IPS DF 6.9 (cell line): ENCODE measurements around the gene ZNF536.

ENCODE experiments used
- DNase-seq: peaks from one replicate; pipeline ENCODE4 v3.0.0-alpha.2; 2013; ENCODE audit warnings: low read depth, low spot score
- H3K27ac ChIP-seq: one replicate; pipeline ENCODE4 v1.5.1; 2013; ENCODE audit warnings: low read length, control low read depth
- H3K27me3 ChIP-seq: 2 replicates; pipeline ENCODE4 v1.6.1; 2013; ENCODE audit warnings: mild to moderate bottlenecking, low read length; ENCODE audit not compliant: control insufficient read depth, insufficient read depth
- H3K36me3 ChIP-seq: 2 replicates; pipeline ENCODE4 v1.6.1; 2013; ENCODE audit warnings: low read length; ENCODE audit not compliant: control insufficient read depth, insufficient read depth
- H3K4me1 ChIP-seq: 2 replicates; pipeline ENCODE4 v1.6.1; 2013; ENCODE audit warnings: low read length; ENCODE audit not compliant: control insufficient read depth, insufficient read depth
- H3K4me3 ChIP-seq: 2 replicates; pipeline ENCODE4 v1.5.1; 2013; ENCODE audit warnings: mild to moderate bottlenecking, low read length
- H3K9me3 ChIP-seq: 2 replicates; pipeline ENCODE4 v1.6.1; 2013; ENCODE audit warnings: low read length, inconsistent platforms; ENCODE audit not compliant: control insufficient read depth, insufficient read depth
- WGBS: extraction: QIAGEN DNeasy Blood & Tissue Kit; methylation state at CpG from one replicate; pipeline ENCODE4 v1.1.7; 2013; ENCODE audit warnings: mixed read lengths, missing lambda C conversion rate; ENCODE audit not compliant: insufficient read length, insufficient coverage; 5-methylcytosine and 5-hydroxymethylcytosine counted together

The ZNF536 gene

DNA sequence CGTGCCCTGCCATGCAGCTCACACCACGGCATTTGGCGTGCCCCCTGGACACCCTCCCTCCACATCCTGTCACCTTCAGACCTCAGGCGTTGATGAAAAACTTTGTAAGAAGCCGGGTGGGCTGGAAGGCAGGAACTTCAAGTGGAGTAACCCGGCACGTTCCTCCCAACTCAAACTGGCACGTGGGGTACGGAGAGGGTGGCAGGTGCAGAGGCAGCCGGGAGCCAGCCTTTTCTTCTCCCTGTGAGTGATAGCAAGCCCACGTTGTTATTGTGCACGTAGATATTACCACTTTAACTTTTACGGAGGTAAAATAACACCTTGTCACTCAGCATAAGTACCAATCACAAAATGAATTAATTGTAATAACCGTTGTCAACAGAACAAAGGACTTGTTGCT is 198.0 kb downstream of the ZNF536 start:
- no peak for DNase-seq
- H3K27me3 ChIP-seq, result no peaks in the 10 kb centered on the region
- no CpG with 5 or more reads among the region's 14 CpGs for WGBS
- H3K36me3 ChIP-seq, result no peaks in the 10 kb centered on the region
- peaks cover 2% of the 10 kb centered on the region for H3K4me1 ChIP-seq
- H3K9me3 ChIP-seq, result no peaks in the 10 kb centered on the region
- H3K27ac ChIP-seq, result no peak overlapping the region
- H3K4me3 ChIP-seq, result no peak overlapping the region

DNA sequence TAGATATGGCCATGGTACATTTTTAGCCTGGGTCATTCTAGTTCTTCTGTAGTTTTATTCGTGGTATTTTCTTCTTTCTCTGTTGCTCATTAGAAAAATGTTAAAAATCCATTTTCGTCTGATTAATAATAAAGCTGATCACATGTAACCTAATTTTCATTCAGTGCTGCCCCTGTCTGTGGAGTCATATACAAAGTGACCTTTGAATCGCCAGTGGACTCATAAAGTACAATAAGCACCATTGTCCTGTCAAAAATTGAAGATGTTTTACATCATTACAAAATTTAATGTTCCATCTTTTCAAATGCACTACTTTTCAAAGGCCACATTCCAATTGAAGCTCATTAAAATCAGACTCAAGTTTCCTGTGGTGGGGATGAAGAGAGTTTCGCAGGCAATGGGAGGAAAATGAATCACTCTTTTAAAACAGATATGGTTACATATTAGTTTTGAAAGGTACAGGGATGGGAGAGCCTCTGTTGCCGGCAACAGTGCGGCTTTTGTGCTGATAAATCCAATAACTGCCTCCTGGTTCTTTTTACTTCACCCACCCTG is 205.4 kb downstream of the ZNF536 start:
- WGBS, result no CpG with 5 or more reads among the region's 6 CpGs
- Histone ChIP-seq H3K27ac (no peak overlapping the region), H3K36me3 (no peaks in the 10 kb centered on the region), H3K9me3 (no peaks in the 10 kb centered on the region), H3K27me3 (no peaks in the 10 kb centered on the region), H3K4me3 (no peak overlapping the region), H3K4me1 (no peaks in the 10 kb centered on the region)
- DNase-seq, result no peak

DNA sequence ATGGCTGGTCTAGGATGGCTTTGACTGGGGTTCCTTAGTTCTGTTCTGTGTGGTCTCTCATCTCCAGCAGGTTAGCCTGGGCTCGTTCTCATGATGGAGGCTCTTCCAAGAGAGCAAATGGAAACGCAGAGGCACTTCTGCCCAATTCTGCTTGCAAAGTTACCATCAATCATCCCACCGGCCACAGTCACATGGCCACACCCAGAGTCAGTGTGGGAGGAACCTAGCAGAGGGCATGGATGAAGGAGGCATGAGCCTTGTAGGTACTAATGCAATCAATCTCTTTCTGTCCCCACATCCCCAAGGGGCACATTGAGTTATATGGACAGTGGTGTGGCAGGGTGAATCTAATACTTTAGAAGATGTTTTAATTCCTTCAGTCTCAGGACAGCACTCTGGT is 207.2 kb downstream of the ZNF536 start:
- Histone ChIP-seq H3K4me3 (no peak overlapping the region), H3K27me3 (no peaks in the 10 kb centered on the region), H3K27ac (no peak overlapping the region), H3K9me3 (no peaks in the 10 kb centered on the region), H3K4me1 (no peaks in the 10 kb centered on the region), H3K36me3 (no peaks in the 10 kb centered on the region)
- DNase-seq, result no peak
- no CpG with 5 or more reads among the region's 3 CpGs for WGBS

DNA sequence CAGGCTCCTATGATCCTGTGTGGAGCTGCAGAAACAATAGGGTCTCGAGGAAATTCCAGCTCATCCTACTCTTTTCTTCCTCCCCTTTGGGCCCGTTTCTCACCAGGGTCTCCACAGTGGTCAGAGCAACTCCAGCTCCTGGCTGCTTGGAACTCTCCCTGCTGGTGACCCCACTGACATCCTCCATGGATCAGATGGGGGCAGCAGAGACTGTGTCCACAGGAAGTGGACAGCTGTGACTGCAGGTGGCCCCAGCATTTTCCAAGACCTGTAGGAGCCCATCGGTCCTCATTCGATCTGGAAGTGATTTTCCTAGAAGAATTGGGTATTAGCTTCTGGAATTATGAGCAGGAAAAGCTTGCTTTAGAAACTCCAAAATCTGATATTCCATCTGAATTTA is 208.5 kb downstream of the ZNF536 start:
- H3K27me3 ChIP-seq, result no peaks in the 10 kb centered on the region
- H3K36me3 ChIP-seq, result no peaks in the 10 kb centered on the region
- H3K4me3 ChIP-seq, result no peak overlapping the region
- H3K9me3 ChIP-seq, result no peaks in the 10 kb centered on the region
- DNase-seq, result no peak
- no peaks in the 10 kb centered on the region for H3K4me1 ChIP-seq
- H3K27ac ChIP-seq, result no peak overlapping the region
- WGBS, result no CpG with 5 or more reads among the region's 4 CpGs

DNA sequence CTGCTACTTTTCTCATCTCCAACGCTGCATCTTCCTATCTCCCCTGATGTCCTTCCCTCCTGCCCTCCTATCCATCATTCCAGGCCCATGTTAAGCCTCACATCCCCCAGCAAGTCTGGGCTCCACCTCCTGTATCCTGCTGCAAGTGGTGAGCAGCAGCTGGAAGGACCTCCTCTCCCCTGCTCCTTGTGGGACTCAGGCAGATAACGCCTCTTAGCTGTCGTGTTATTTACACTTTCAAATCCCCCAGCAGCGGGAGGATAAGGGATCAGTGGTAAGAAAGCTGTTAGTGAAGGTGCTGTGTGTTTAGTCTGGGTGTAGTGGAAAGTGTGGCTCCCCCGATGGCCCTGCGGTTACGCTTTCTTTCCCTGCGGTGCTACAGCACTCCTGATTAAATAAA is 211.9 kb downstream of the ZNF536 start:
- no peaks in the 10 kb centered on the region for H3K36me3 ChIP-seq
- no CpG with 5 or more reads among the region's 8 CpGs for WGBS
- no peak overlapping the region for H3K4me3 ChIP-seq
- no peaks in the 10 kb centered on the region for H3K27me3 ChIP-seq
- no peak for DNase-seq
- H3K4me1 ChIP-seq, result no peaks in the 10 kb centered on the region
- no peak overlapping the region for H3K27ac ChIP-seq
- H3K9me3 ChIP-seq, result no peaks in the 10 kb centered on the region

DNA sequence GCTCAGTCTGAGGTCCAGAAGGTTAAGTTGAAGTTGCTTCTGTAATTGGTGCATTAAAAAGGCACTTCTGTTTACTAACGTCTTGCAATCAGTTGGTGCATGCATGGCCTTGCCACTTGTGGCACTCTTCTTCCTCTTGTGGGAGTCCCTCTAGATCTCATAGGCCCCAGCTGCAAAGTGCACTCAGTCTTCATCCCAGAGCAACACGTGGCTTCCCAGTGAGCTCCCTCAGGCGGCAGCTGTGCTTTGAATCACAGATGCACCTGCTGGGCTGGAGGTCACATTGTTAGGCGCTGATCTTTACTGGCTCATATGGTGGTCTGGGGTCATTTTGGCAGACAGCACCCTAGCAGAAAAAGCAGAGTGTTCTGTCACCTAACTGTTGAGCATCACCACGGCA is 215.7 kb downstream of the ZNF536 start:
- H3K27ac ChIP-seq, result no peak overlapping the region
- DNase-seq, result no peak
- H3K9me3 ChIP-seq, result no peaks in the 10 kb centered on the region
- no peaks in the 10 kb centered on the region for H3K4me1 ChIP-seq
- no peaks in the 10 kb centered on the region for H3K36me3 ChIP-seq
- no peaks in the 10 kb centered on the region for H3K27me3 ChIP-seq
- no peak overlapping the region for H3K4me3 ChIP-seq
- no CpG with 5 or more reads among the region's 5 CpGs for WGBS

DNA sequence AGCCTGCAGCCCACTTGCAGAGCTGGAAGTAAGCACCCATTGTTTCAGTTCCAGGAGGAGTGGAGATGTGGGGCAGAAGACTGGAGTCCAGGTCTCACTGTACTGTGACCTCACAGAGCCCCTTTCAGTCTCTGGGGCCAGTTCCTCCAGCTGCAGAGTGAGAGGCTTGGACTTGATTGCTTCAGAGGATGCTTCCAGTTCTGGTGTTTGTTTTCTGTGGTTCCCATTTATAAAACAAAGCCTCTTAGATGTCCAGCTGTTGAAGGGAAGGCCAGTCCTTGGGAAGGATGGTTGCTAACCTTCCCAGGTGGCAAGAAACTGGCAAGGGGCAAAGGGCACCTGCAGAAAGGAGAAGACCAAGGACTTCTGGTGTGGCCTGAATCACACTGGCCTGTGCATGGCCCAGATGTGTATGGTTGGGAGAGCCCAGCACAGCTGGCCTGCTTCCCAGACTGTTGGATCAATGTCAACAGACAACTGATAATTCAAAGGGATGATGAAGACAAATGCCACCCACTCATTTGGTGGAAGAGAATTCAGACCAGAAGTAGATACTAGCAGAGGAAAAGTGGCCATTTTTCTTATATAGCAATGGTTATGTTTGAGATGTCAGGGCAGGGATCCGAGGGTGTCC is 218.5 kb downstream of the ZNF536 start:
- Histone ChIP-seq H3K27ac (no peak overlapping the region), H3K4me1 (peaks cover 8% of the 10 kb centered on the region), H3K27me3 (no peaks in the 10 kb centered on the region), H3K36me3 (no peaks in the 10 kb centered on the region), H3K9me3 (no peaks in the 10 kb centered on the region), H3K4me3 (no peak overlapping the region)
- no CpG with 5 or more reads among the region's 1 CpG for WGBS
- no peak for DNase-seq

DNA sequence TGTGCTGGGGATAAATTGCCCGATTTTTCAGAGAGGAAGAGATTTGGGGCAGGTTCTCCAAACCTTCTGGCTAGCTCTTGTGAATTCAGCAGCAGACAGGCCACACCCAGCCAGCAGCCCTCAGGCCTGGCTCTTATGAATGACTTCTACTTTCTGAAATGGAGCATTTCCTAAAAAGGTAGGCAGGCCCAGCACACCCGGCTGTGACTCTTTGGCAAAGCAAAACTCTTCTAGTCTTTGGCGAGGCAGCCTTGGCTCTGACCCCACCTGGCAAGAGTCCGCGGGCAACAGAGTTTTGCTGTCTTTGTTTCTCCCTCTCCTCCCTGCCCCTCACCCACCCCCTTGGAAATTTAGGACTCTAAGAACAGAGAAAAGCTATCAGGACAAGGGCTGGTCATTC is 221.2 kb downstream of the ZNF536 start:
- no CpG with 5 or more reads among the region's 5 CpGs for WGBS

DNA sequence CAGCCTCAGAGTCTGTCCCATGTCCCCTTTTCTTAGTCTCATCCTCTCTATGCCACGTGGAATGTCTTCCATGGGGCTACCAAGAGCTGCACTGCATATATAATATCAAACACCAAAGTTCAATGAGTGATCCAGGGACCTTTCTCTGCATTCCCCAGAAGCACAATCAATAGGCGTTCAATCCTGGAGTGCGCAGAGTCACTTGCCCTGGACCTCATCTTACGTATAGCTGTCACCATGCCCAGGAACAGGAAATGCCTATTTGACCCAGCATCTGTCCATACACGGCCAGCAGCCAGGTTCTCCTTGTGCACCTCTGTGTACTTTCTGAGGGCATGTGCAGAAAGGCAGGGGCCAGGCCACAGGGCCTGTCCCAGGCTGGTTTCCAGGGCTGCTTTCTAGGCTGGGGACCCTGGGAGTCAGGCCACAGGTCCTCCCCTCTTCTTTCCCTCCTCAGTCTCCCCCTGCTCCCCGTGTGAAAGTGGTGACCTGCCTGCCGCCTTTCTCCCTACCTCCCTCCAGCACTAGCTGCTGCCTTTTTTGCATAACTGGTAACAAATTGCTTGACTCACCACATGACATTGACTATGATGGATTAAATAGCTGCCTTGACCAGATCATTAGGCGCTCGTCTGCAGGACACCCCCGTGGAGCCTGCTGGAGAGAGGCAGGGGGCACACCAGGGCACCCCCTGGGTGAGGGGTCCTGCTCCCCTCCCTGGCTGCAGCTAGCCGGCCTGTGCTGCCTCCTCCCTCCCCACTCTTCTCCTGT is 222.0 kb downstream of the ZNF536 start:
- H3K27ac ChIP-seq, result no peak overlapping the region
- DNase-seq, result no peak
- H3K9me3 ChIP-seq, result no peaks in the 10 kb centered on the region
- no peak overlapping the region for H3K4me3 ChIP-seq
- WGBS, result no CpG with 5 or more reads among the region's 11 CpGs
- H3K27me3 ChIP-seq, result no peaks in the 10 kb centered on the region
- H3K36me3 ChIP-seq, result no peaks in the 10 kb centered on the region
- H3K4me1 ChIP-seq, result peaks cover 11% of the 10 kb centered on the region

More for the DNA sequence above, 221.2 kb downstream of the ZNF536 start:
- no peak overlapping the region for H3K27ac ChIP-seq
- H3K36me3 ChIP-seq, result no peaks in the 10 kb centered on the region
- no peak overlapping the region for H3K4me3 ChIP-seq
- no peak for DNase-seq
- peaks cover 11% of the 10 kb centered on the region for H3K4me1 ChIP-seq
- H3K9me3 ChIP-seq, result no peaks in the 10 kb centered on the region
- H3K27me3 ChIP-seq, result no peaks in the 10 kb centered on the region

DNA sequence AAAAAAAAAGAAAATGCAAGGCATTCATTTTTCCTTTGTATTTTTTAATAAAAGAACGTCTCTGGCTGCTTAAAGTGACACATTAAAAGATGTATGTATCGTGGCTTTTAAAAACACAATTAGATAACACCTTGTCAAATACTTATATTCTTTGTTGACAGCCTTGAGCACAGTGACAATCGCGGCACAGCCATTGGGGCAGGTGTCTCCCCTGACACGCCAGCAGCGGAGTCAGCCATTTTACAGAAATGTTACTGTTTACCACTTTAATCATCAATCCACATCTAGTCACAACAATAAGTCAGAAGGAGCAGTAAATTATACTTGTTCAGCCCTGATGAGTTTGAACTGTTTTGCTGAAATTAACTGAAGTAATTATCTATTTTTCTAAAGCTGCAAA is 224.1 kb downstream of the ZNF536 start:
- no peak overlapping the region for H3K27ac ChIP-seq
- H3K4me1 ChIP-seq, result peaks cover 11% of the 10 kb centered on the region
- no peaks in the 10 kb centered on the region for H3K36me3 ChIP-seq
- no peak for DNase-seq
- no peaks in the 10 kb centered on the region for H3K27me3 ChIP-seq
- H3K4me3 ChIP-seq, result no peak overlapping the region
- no peaks in the 10 kb centered on the region for H3K9me3 ChIP-seq
- no CpG with 5 or more reads among the region's 6 CpGs for WGBS
